PC-9 (cell line): ENCODE results near the gene TRAF1. TPM values are rescaled to one million over a fixed set of nuclear protein-coding genes. Genes with fewer than 3 reads are reported as not detected.

Experiments used
- BruUV-seq: library from RNA; stranded (reverse); fragments of 400-500 nt; replicated peaks from 2 replicates; lab custom pipeline; 2021; lab: Mats Ljungman, UMichigan
- CTCF ChIA-PET: fragments of 300-600 bp; sonication (Branson Sonifier 250); formaldehyde crosslinking; loops from one replicate; lab custom pipeline; 2022; ENCODE audit warnings: antibody characterized with exemption; lab: Charles Lee
- POLR2A ChIA-PET: fragments of 300-600 bp; sonication (Branson Sonifier 250); formaldehyde crosslinking; loops from one replicate; lab custom pipeline; 2022; ENCODE audit warnings: antibody characterized with exemption; ENCODE audit not compliant: unreplicated experiment; lab: Charles Lee
- DNase-seq, 2 experiments: peaks; one replicate each; pipeline versions ENCODE4 v3.0.0 to v3.0.0-alpha.2; 2015 to 2022; ENCODE audit warnings: mixed read lengths in 1 of 2
- H2AFZ ChIP-seq: fragments of 200-600 bp; sonication (generic); 2 replicates; pipeline ENCODE4 v1.8.1; 2017; ENCODE audit warnings: antibody characterized with exemption
- H3F3A ChIP-seq: fragments of 200-600 bp; sonication (generic); 2 replicates; pipeline ENCODE4 v1.8.1; 2017; ENCODE audit warnings: antibody characterized with exemption, mild to moderate bottlenecking, low read depth; ENCODE audit not compliant: insufficient read depth
- H3K27ac ChIP-seq: fragments of 200-600 bp; sonication (generic); 2 replicates; pipeline ENCODE4 v1.6.1; 2016; ENCODE audit warnings: mixed run types
- H3K27me3 ChIP-seq: fragments of 200-600 bp; sonication (generic); 2 replicates; pipeline ENCODE4 v1.6.1; 2016; ENCODE audit warnings: low read depth, mixed run types; ENCODE audit not compliant: insufficient read depth
- H3K36me3 ChIP-seq: fragments of 200-600 bp; sonication (generic); 2 replicates; pipeline ENCODE4 v1.6.1; 2016; ENCODE audit warnings: low read depth, mixed run types
- H3K4me1 ChIP-seq: fragments of 200-600 bp; sonication (generic); replicated peaks from 2 replicates; pipeline ENCODE4 v1.6.1; 2016; ENCODE audit warnings: mixed run types; ENCODE audit not compliant: insufficient read depth
- H3K4me2 ChIP-seq: fragments of 200-600 bp; sonication (generic); 2 replicates; pipeline ENCODE4 v1.6.1; 2017; ENCODE audit warnings: mixed run types
- H3K4me3 ChIP-seq: fragments of 200-600 bp; sonication (generic); 2 replicates; pipeline ENCODE4 v1.6.1; 2016; ENCODE audit warnings: mixed run types
- H3K79me2 ChIP-seq: fragments of 200-600 bp; sonication (generic); 2 replicates; pipeline ENCODE4 v1.6.1; 2017; ENCODE audit warnings: low read depth, mixed run types
- H3K9me2 ChIP-seq: fragments of 200-600 bp; sonication (generic); 2 replicates; pipeline ENCODE4 v1.8.1; 2017; ENCODE audit warnings: mild to moderate bottlenecking; ENCODE audit not compliant: insufficient read depth
- H3K9me3 ChIP-seq: fragments of 200-600 bp; sonication (generic); 2 replicates; pipeline ENCODE4 v1.8.1; 2016; ENCODE audit warnings: low read depth; ENCODE audit not compliant: insufficient read depth
- H4K20me1 ChIP-seq: fragments of 200-600 bp; sonication (generic); 2 replicates; pipeline ENCODE4 v1.8.1; 2017; ENCODE audit not compliant: insufficient read depth
- CTCF ChIP-seq: fragments of 200-600 bp; sonication (generic); conservative IDR thresholded peaks from 2 replicates; pipeline ENCODE4 v1.6.1; 2017; ENCODE audit warnings: mixed run types, antibody characterized with exemption, mild to moderate bottlenecking, moderate library complexity
- EZH2 ChIP-seq: fragments of 200-600 bp; sonication (generic); IDR thresholded peaks from 2 replicates; pipeline ENCODE4 v1.8.0; 2017; ENCODE audit warnings: antibody characterized with exemption, low read depth
- intact Hi-C: fragments of 100-400 bp; cut with micrococcal nuclease; formaldehyde crosslinking; loops from one replicate; pipeline ENCODE4 v1.10.0; 2022; ENCODE audit not compliant: unreplicated experiment
- total RNA-seq: library from RNA; stranded (reverse); gene quantifications from 2 replicates; pipeline ENCODE4 v1.2.3, GENCODE V29; 2021

The TRAF1 gene
- total RNA-seq, 1 experiment from 2014 or later = 2.7 TPM

- BruUV-seq = no TSS peak
- H3K27me3 ChIP-seq = no peaks in the 10 kb centered on the region
- H3F3A ChIP-seq = peaks cover 20% of the 10 kb centered on the region
- H3K9me2 ChIP-seq = no peaks in the 10 kb centered on the region
- no peaks in the 10 kb centered on the region for H3K9me3 ChIP-seq
- ChIA-PET POLR2A (no interaction called here), CTCF (no interaction called here)
- H3K4me2 ChIP-seq = peak overlapping the region; percentile 100; the same call in 1 of the 2 replicates
- H3K27ac ChIP-seq = no peak overlapping the region
- peak in 1 of 2 experiments; percentile 11 for DNase-seq
- TF ChIP-seq CTCF = no peak
- no peak for TF ChIP-seq EZH2
- no peaks in the 10 kb centered on the region for H3K36me3 ChIP-seq
- intact Hi-C loops = no loop called here
- H3K4me1 ChIP-seq = peaks cover 11% of the 10 kb centered on the region
- H3K79me2 ChIP-seq = no peaks in the 10 kb centered on the region
- no peaks in the 10 kb centered on the region for H4K20me1 ChIP-seq
- H2AFZ ChIP-seq = no peak overlapping the region
- no peak overlapping the region; the same call in 1 of the 2 replicates for H3K4me3 ChIP-seq
Measured at GRCh38 chr9:120928015-120928482, 1.5 kb upstream of the TRAF1 start.

DNA sequence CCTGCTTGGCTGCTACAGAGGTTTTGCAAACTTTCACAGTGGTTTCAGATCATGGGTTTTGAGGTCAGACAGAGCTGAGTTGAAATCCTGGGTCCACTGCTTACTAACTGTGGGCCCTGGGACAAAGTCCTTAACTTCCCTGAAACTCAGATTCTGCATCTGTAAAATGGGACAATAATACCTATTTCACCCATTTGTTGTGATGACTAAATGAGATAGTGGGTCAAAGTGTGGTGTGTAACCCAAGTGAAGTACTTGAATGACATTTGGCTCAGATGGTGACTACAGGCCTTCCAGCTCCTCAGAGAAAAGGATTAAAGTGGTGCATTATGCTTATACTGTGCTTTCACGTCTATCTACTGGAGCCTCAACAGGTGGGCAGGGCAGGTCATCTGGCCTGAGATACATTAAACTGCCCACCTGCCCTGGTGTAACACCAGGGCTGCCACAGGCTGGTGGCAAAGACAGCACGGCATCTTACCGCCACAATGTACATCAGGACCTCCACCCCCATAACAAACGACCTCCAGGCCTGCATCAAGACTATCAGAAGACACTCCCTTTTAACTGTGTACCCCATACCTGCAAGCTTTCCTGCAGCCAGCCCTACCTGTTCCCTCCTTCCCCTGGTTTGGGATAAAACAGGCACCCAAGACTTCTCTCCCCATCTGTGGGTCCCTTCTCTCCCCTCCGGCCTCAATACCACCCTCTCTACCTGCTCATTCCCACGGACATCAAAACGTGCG, 846 bp upstream of the TRAF1 start:
- Histone ChIP-seq H3K9me3 (no peaks in the 10 kb centered on the region), H3F3A (peaks cover 20% of the 10 kb centered on the region), H3K4me3 (no peak overlapping the region), H3K9me2 (no peaks in the 10 kb centered on the region), H3K4me1 (peaks cover 11% of the 10 kb centered on the region), H3K27me3 (no peaks in the 10 kb centered on the region), H3K36me3 (no peaks in the 10 kb centered on the region), H2AFZ (no peak overlapping the region), H4K20me1 (no peaks in the 10 kb centered on the region), H3K4me2 (no peak overlapping the region), H3K79me2 (no peaks in the 10 kb centered on the region), H3K27ac (no peak overlapping the region)
- no peak for DNase-seq
- ChIA-PET POLR2A (no interaction called here), CTCF (no interaction called here)
- BruUV-seq = no TSS peak
- intact Hi-C loops = no loop called here
- TF ChIP-seq EZH2 (no peak), CTCF (no peak)

DNA sequence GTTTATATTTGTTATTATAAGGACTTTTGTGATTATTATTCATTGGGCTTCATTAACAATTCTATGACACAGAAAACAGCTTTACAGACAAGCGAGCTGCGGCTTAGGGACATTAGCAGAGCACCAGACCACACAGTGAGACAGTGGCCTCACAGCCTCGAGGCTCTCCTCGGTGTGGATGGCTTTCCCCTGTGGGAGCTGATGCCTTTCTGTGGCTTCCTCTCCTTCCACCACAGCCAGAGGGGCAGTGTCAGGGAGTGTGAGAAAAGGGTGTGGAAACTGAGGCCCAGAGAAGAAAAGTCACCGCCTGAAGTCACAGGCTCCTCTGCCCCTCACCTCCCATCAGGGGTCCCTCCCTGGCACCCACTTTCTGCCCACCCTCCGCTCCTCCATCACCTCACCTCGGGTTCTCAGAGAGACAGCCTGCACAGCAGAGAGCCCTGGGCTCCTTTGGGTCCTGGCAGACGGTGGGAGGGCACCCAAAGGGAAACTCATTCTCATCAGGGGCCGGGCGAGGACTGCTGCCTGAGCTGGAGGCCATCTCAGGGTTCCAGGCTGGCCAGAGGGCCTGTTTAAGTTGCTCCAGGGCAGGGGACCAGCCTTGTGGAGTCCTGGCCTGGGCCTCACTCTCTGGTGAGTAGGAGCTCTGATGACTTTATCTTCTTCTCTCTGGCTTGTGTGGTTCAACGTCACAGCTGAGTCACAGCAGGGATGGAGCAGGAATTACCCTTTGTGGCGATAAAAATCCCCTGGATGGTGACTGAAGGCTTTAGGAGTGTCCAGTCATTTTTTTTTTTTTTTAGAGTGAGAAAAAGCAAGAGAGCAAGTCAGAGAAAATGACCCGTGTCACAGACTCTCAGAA, 830 bp downstream of the TRAF1 start:
- H3K9me3 ChIP-seq = no peaks in the 10 kb centered on the region
- H3K4me2 ChIP-seq = no peak overlapping the region
- intact Hi-C loops = no loop called here
- no peaks in the 10 kb centered on the region for H3K36me3 ChIP-seq
- no peaks in the 10 kb centered on the region for H3K27me3 ChIP-seq
- peak in 1 of 2 experiments; percentile 23 for DNase-seq
- TF ChIP-seq CTCF (no peak), EZH2 (no peak)
- no peak overlapping the region for H2AFZ ChIP-seq
- CTCF ChIA-PET = no interaction called here
- H3K27ac ChIP-seq = no peak overlapping the region
- H3K4me3 ChIP-seq = no peak overlapping the region
- peaks cover 20% of the 10 kb centered on the region for H3F3A ChIP-seq
- H4K20me1 ChIP-seq = no peaks in the 10 kb centered on the region
- TSS peak; percentile 29 for BruUV-seq
- H3K4me1 ChIP-seq = peaks cover 7% of the 10 kb centered on the region
- no peaks in the 10 kb centered on the region for H3K79me2 ChIP-seq
- H3K9me2 ChIP-seq = no peaks in the 10 kb centered on the region
- POLR2A ChIA-PET = interaction anchor here (0.6 kb wide), 2 partner anchors 133 to 271 kb away, joined by 5 to 23 read pairs; partner anchors contain the start of gene FBXW2
